NCI-H2107 (cell line): ENCODE measurements around the gene CACNB1.

Experiments used
- DNase-seq: peaks from one replicate; lab custom pipeline; 2025; lab: John Stamatoyannopoulos, UW

CACNB1 gene

DNA sequence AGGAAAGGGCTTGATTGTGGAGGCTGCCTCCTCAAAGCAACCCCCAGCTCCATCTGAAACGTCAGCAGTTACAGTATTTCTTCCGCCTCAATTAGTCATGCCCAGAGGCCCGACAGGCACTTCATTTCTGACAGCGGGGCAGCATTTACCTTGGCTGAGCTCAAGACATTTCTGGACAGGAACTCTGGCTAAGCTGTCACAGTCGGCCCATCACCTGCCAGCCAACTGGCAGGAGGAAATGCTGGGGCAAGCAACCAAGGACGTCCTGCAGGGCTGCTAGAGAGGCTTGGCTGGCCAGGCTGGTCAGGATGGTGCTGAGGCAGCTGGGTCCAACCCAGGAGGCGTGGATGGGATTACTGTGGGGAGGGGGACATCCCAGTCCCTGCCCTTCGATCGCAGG is 73.8 kb downstream of the CACNB1 start:
- no peak for DNase-seq
